Left forelimb (tissue), 1 donor: ENCODE measurements around the gene EIF2S3.
"Not testable (repeated sequence)": the region's sequence is repeated elsewhere in the genome, so short reads cannot be mapped to it uniquely, and the experiment has no call there.

Source experiments
- DNase-seq: peaks from one replicate; pipeline ENCODE4 v3.0.0-alpha.2; 2018; ENCODE audit warnings: low spot score

Gene EIF2S3

GRCh38 chrX:24054182-24055042, at the start of gene EIF2S3:
Gene EIF2S3 (plus strand): TSS chrX:24054956. CDS start chrX:24054969, 13 bp downstream.
- DNase-seq, result peak; percentile 90

GRCh38 chrX:24005028-24005427, 49.7 kb upstream of the EIF2S3 start:
- no peak for DNase-seq

- DNase-seq, result no peak
Measured at GRCh38 chrX:24005867-24006266, 48.9 kb upstream of the EIF2S3 start.

- DNase-seq, result no peak
Measured at GRCh38 chrX:24012266-24012665, 42.5 kb upstream of the EIF2S3 start.

- DNase-seq, result no peak
Measured at GRCh38 chrX:24014388-24015018, 40.3 kb upstream of the EIF2S3 start.

GRCh38 chrX:24017674-24018073, 37.1 kb upstream of the EIF2S3 start:
- no peak for DNase-seq

- DNase-seq, result no peak
Measured at GRCh38 chrX:24018809-24019208, 35.9 kb upstream of the EIF2S3 start.

- no peak for DNase-seq
Measured at GRCh38 chrX:24019448-24019847, 35.3 kb upstream of the EIF2S3 start.

GRCh38 chrX:24020306-24020876, 34.4 kb upstream of the EIF2S3 start:
- DNase-seq, result no peak

- DNase-seq, result no peak
Measured at GRCh38 chrX:24023544-24023943, 31.2 kb upstream of the EIF2S3 start.

- DNase-seq, result no peak
Measured at GRCh38 chrX:24023972-24024669, 30.6 kb upstream of the EIF2S3 start.

- DNase-seq, result peak; percentile 90
Measured at GRCh38 chrX:24024819-24025740, 29.7 kb upstream of the EIF2S3 start.

- DNase-seq, result no peak
Measured at GRCh38 chrX:24025741-24026403, 28.9 kb upstream of the EIF2S3 start.

GRCh38 chrX:24026432-24026831, 28.3 kb upstream of the EIF2S3 start:
- DNase-seq, result no peak

GRCh38 chrX:24027086-24027485, 27.7 kb upstream of the EIF2S3 start, which contains the start of gene KLHL15:
Gene KLHL15 (minus strand): TSS chrX:24027186. CDS start chrX:24006693, 20,493 bp downstream.
- no peak for DNase-seq

GRCh38 chrX:24027985-24028384, 26.8 kb upstream of the EIF2S3 start:
- DNase-seq, result no peak

GRCh38 chrX:24030597-24030996, 24.2 kb upstream of the EIF2S3 start:
- no peak for DNase-seq

GRCh38 chrX:24034485-24034884, 20.3 kb upstream of the EIF2S3 start:
- DNase-seq, result no peak

- DNase-seq, result no peak
Measured at GRCh38 chrX:24037729-24038128, 17.0 kb upstream of the EIF2S3 start.

GRCh38 chrX:24046060-24046459, 8.7 kb upstream of the EIF2S3 start:
- not testable (repeated sequence) for DNase-seq

GRCh38 chrX:24049643-24050042, 5.1 kb upstream of the EIF2S3 start:
- DNase-seq, result not testable (repeated sequence)
